Thyroid gland (tissue), 4 donors: ENCODE measurements around the gene OBSCN.

Experiments
- POLR2A ChIP-seq, 2 donors: fragments of 450-650 bp; IDR thresholded peaks; one replicate each; pipeline ENCODE4 v1.6.1; 2017; ENCODE audit warnings: antibody characterized with exemption in 2 of 2, mild to moderate bottlenecking in 2 of 2, moderate library complexity in 1 of 2
- TF ChIP-seq, protein P1 (sequence below), 6 experiments: fragments of 200-600 bp in 3 of 6; fragments of 450-650 bp in 3 of 6; sonication (generic) in 3 of 6; IDR thresholded peaks; one replicate each; pipeline ENCODE4 v1.5.1; 2016 to 2019; ENCODE audit warnings: antibody characterized with exemption in 6 of 6, mild to moderate bottlenecking in 2 of 6, inconsistent platforms in 1 of 6, moderate library complexity in 1 of 6

DNA sequence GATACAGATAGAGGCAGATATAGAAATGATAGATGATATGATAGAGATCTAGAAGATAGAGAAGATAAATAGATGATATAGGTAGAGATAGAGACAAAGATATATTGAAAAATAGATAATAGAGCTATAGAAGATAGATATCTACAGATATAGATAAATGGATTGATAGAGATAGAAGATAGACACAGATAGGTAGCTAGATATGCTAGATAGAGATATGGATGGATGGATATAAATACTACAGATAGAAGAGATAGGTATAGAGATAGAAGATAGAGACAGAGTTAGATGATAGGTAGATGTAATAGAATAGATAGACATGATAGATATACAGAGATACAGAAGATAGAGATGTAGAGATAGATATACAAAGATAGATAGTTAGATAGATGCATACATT lies 177.4 kb downstream of the OBSCN start:
- TF ChIP-seq, protein P1, sequence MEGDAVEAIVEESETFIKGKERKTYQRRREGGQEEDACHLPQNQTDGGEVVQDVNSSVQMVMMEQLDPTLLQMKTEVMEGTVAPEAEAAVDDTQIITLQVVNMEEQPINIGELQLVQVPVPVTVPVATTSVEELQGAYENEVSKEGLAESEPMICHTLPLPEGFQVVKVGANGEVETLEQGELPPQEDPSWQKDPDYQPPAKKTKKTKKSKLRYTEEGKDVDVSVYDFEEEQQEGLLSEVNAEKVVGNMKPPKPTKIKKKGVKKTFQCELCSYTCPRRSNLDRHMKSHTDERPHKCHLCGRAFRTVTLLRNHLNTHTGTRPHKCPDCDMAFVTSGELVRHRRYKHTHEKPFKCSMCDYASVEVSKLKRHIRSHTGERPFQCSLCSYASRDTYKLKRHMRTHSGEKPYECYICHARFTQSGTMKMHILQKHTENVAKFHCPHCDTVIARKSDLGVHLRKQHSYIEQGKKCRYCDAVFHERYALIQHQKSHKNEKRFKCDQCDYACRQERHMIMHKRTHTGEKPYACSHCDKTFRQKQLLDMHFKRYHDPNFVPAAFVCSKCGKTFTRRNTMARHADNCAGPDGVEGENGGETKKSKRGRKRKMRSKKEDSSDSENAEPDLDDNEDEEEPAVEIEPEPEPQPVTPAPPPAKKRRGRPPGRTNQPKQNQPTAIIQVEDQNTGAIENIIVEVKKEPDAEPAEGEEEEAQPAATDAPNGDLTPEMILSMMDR (IDR thresholded peaks at IDR 0.05), result no peak
- TF ChIP-seq POLR2A (IDR thresholded peaks at IDR 0.05), result no peak
